ENCODE data around the gene KRT36.

The KRT36 gene

DNA sequence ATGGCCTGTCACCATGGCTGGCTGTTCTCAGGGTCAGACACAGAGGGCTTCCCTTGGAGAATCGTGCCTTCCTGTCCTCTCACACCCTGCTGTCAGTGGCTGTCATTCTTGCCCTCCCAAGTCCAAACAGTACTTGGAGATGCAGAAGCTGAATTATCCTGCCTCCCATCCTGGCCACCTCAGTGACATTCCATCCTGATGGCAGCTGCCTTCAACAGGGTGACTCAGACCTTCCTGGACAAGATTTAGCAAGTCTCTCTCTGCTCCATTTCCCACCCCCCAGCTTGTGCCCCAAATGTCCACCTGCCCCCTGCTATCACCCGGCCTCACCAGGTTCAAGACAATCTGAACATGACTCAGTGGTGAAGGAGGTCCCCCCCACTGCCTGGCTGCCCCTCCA lies 4.8 kb upstream of the KRT36 start:
- H2BK120ac ChIP-seq (ENCODE audit: low read depth, low read length), result no peak overlapping the region

DNA sequence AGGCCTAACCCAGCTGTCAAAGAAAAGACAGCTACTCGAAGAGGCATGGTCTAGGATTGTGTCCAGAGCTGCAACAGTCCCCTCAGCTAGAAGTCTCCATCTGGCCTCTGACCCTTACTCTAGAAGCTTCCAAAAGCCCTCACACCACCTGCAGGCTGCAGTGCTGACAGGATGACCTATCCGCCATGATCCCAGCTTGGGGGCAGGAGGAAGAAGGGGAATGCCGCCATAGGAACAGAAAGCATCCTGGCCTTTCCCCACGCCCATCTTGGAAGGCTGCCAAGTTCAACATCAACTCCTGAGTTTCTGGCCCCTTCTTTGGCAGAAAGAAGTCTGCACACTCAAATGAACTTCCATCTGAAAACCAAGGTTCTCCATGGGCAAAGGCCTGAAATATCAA lies 3.1 kb upstream of the KRT36 start:
- H3K27me3 ChIP-seq (ENCODE audit: insufficient read depth, low read length, poor library complexity), result no peaks in the 10 kb centered on the region
- DNase-seq, result no peak
- no CpG with 5 or more reads among the region's 4 CpGs for WGBS (ENCODE audit: extremely low coverage, insufficient coverage, low lambda C conversion rate)
- no peaks in the 10 kb centered on the region for H3K79me1 ChIP-seq (ENCODE audit: low read length)
- no peak overlapping the region for H3K18ac ChIP-seq (ENCODE audit: low read length)
- no peak overlapping the region for H2AK5ac ChIP-seq (ENCODE audit: low read length)
- no peak overlapping the region for H3K56ac ChIP-seq (ENCODE audit: low read length)
- no peak overlapping the region for H3K9ac ChIP-seq (ENCODE audit: low read length)
- H2BK120ac ChIP-seq (ENCODE audit: low read depth, low read length), result no peak overlapping the region
- H3K27ac ChIP-seq (ENCODE audit: low read depth, low read length), result no peak overlapping the region
- no peaks in the 10 kb centered on the region for H3K36me3 ChIP-seq (ENCODE audit: control insufficient read depth, insufficient read depth, low read length)
- H4K8ac ChIP-seq (ENCODE audit: low read depth, low read length), result no peak overlapping the region
- peaks cover 5% of the 10 kb centered on the region for H3K4me1 ChIP-seq (ENCODE audit: control insufficient read depth, low read depth, low read length)
- no peak overlapping the region for H2BK15ac ChIP-seq (replicated peaks; ENCODE audit: low read depth)
- H4K5ac ChIP-seq (ENCODE audit: low read length), result no peak overlapping the region
- no peak overlapping the region for H3K4me2 ChIP-seq (ENCODE audit: low read length)
- H3K4me3 ChIP-seq (ENCODE audit: low read length), result no peak overlapping the region
- no peak overlapping the region for H2BK5ac ChIP-seq (ENCODE audit: low read length)
- no peak overlapping the region for H3K4ac ChIP-seq (ENCODE audit: low read depth, low read length)
- H3K23ac ChIP-seq (ENCODE audit: low read length), result no peak overlapping the region
- no peaks in the 10 kb centered on the region for H3K79me2 ChIP-seq (ENCODE audit: control insufficient read depth, insufficient read depth, low read length)

More for the DNA sequence above, 4.8 kb upstream of the KRT36 start:
- peak; percentile 47 for DNase-seq
- Histone ChIP-seq H3K4me3 (ENCODE audit: low read length) (no peak overlapping the region), H3K27ac (ENCODE audit: low read depth, low read length) (no peak overlapping the region), H3K36me3 (ENCODE audit: control insufficient read depth, insufficient read depth, low read length) (no peaks in the 10 kb centered on the region), H3K79me1 (ENCODE audit: low read length) (no peaks in the 10 kb centered on the region), H3K18ac (ENCODE audit: low read length) (no peak overlapping the region), H3K9ac (ENCODE audit: low read length) (no peak overlapping the region), H3K4ac (ENCODE audit: low read depth, low read length) (no peak overlapping the region), H3K79me2 (ENCODE audit: control insufficient read depth, insufficient read depth, low read length) (no peaks in the 10 kb centered on the region), H3K4me2 (ENCODE audit: low read length) (no peak overlapping the region), H2BK5ac (ENCODE audit: low read length) (no peak overlapping the region), H3K4me1 (ENCODE audit: control insufficient read depth, low read depth, low read length) (peaks cover 5% of the 10 kb centered on the region), H2AK5ac (ENCODE audit: low read length) (no peak overlapping the region), H4K8ac (ENCODE audit: low read depth, low read length) (no peak overlapping the region), H3K27me3 (ENCODE audit: insufficient read depth, low read length, poor library complexity) (no peaks in the 10 kb centered on the region), H3K23ac (ENCODE audit: low read length) (no peak overlapping the region), H3K56ac (ENCODE audit: low read length) (peak overlapping the region; percentile 25), H4K5ac (ENCODE audit: low read length) (no peak overlapping the region), H2BK15ac (replicated peaks; ENCODE audit: low read depth) (no peak overlapping the region)
- whole genome bisulfite sequencing (ENCODE audit: extremely low coverage, insufficient coverage, low lambda C conversion rate), result no CpG with 5 or more reads among the region's 2 CpGs

DNA sequence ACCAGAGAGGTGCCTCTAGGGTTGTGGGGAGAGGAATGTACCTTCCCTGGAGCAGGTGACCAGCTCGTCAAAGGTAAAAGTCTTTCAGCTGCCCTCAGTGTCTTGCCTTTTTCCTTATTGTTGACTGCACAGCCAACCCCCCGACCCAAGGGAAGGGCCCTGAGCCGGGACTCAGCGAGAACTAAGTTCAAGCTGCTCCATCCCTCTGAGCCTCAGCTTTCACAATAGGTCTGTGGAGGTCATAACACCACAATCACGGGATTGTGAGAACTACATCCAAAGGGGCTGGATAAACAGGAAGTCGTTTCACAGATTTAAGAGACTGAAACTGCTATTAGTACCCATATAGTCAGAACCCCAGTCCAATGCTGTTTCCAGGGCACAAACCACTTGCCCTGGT lies 2.6 kb upstream of the KRT36 start:
- no peak overlapping the region for H3K4me3 ChIP-seq (ENCODE audit: low read length)
- peaks cover 5% of the 10 kb centered on the region for H3K4me1 ChIP-seq (ENCODE audit: control insufficient read depth, low read depth, low read length)
- no peak overlapping the region for H2BK120ac ChIP-seq (ENCODE audit: low read depth, low read length)
- H3K79me2 ChIP-seq (ENCODE audit: control insufficient read depth, insufficient read depth, low read length), result no peaks in the 10 kb centered on the region
- no peak overlapping the region for H3K18ac ChIP-seq (ENCODE audit: low read length)
- H3K56ac ChIP-seq (ENCODE audit: low read length), result no peak overlapping the region
- no peaks in the 10 kb centered on the region for H3K36me3 ChIP-seq (ENCODE audit: control insufficient read depth, insufficient read depth, low read length)
- H3K4ac ChIP-seq (ENCODE audit: low read depth, low read length), result no peak overlapping the region
- H3K4me2 ChIP-seq (ENCODE audit: low read length), result no peak overlapping the region
- H3K79me1 ChIP-seq (ENCODE audit: low read length), result no peaks in the 10 kb centered on the region
- no peak overlapping the region for H3K27ac ChIP-seq (ENCODE audit: low read depth, low read length)
- no peaks in the 10 kb centered on the region for H3K27me3 ChIP-seq (ENCODE audit: insufficient read depth, low read length, poor library complexity)
- H2AK5ac ChIP-seq (ENCODE audit: low read length), result no peak overlapping the region
- H3K23ac ChIP-seq (ENCODE audit: low read length), result no peak overlapping the region
- no peak overlapping the region for H3K9ac ChIP-seq (ENCODE audit: low read length)
- H4K8ac ChIP-seq (ENCODE audit: low read depth, low read length), result no peak overlapping the region
- no peak overlapping the region for H2BK15ac ChIP-seq (replicated peaks; ENCODE audit: low read depth)
- H2BK5ac ChIP-seq (ENCODE audit: low read length), result no peak overlapping the region
- no peak for DNase-seq
- no CpG with 5 or more reads among the region's 6 CpGs for WGBS (ENCODE audit: extremely low coverage, insufficient coverage, low lambda C conversion rate)
- no peak overlapping the region for H4K5ac ChIP-seq (ENCODE audit: low read length)

DNA sequence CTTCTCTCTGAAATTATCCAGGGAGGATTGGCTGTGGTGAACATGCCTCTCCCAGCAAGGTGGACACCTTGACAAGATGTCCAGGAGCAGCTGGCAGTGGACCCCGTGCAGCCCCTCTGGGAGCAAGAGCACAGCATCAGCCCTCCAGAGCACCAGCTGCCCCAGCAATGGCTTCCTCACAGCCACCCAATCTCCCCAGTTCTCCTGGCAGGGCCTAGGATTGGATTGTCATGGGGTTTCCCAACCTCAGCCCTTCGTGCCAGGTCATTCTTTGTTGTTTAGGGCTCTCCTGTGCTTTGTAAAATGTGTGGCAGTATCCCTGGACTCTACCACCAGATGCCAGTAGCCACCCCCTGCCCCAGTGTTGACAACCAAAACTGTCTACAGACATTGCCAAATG lies 1.8 kb upstream of the KRT36 start:
- Histone ChIP-seq H3K36me3 (ENCODE audit: control insufficient read depth, insufficient read depth, low read length) (no peaks in the 10 kb centered on the region), H2BK5ac (ENCODE audit: low read length) (no peak overlapping the region), H3K27me3 (ENCODE audit: insufficient read depth, low read length, poor library complexity) (no peaks in the 10 kb centered on the region), H4K8ac (ENCODE audit: low read depth, low read length) (no peak overlapping the region), H3K4me3 (ENCODE audit: low read length) (no peak overlapping the region), H3K4me1 (ENCODE audit: control insufficient read depth, low read depth, low read length) (peaks cover 3% of the 10 kb centered on the region), H3K23ac (ENCODE audit: low read length) (no peak overlapping the region), H4K5ac (ENCODE audit: low read length) (no peak overlapping the region), H2BK120ac (ENCODE audit: low read depth, low read length) (no peak overlapping the region), H3K79me2 (ENCODE audit: control insufficient read depth, insufficient read depth, low read length) (no peaks in the 10 kb centered on the region), H3K9ac (ENCODE audit: low read length) (no peak overlapping the region), H2AK5ac (ENCODE audit: low read length) (no peak overlapping the region), H3K4me2 (ENCODE audit: low read length) (no peak overlapping the region), H3K27ac (ENCODE audit: low read depth, low read length) (no peak overlapping the region), H2BK15ac (replicated peaks; ENCODE audit: low read depth) (no peak overlapping the region), H3K79me1 (ENCODE audit: low read length) (no peaks in the 10 kb centered on the region), H3K56ac (ENCODE audit: low read length) (no peak overlapping the region), H3K4ac (ENCODE audit: low read depth, low read length) (no peak overlapping the region), H3K18ac (ENCODE audit: low read length) (no peak overlapping the region)
- no CpG with 5 or more reads among the region's 2 CpGs for WGBS (ENCODE audit: extremely low coverage, insufficient coverage, low lambda C conversion rate)
- DNase-seq, result no peak

DNA sequence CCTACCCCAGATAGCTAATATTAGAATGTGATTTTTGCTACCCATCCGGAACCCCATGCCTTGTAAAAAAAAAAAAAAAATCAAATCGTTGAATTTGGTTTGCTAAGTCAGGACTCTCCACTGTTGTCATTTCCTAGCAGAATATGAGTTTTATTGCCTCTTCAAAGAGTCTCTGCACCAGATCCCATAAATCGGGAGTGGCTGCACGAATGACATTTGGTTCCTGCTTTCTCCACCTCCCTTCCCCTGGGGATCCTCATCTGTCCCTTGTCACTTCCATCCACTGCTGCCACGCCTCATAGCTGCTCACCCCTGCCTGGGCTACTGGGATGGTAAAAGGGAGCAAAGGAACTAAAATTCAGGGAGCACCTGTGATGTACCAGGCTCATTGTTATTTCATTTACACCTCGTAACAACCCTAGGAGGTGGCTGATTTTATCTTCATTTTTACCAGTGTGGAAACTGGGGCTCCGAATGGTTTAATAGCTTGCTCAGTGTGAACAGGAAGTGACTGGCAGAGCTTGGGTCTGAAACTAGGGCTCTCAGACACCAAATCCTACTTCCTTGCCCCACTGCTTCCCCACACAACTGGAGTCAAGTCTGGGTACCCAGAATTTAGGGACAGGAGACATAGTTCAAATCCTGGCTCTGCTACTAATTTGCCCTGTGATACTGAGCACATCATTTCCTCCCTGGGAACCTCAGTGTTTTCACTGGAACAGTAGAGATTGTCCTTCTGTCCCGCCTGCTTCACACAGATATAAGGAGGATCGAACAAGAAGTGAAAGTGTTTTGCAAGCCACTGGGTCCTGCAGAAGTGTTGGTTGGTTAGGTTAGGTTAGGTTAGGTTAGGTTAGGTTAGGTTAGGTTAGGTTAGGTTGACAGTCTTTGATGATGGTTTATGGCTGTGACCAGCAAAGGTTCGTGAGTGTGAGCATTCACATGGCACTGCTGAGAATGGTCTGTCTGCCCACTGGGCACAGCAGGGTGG lies 585 bp upstream of the KRT36 start:
- H3K27ac ChIP-seq (ENCODE audit: low read depth, low read length), result no peak overlapping the region
- no peaks in the 10 kb centered on the region for H3K36me3 ChIP-seq (ENCODE audit: control insufficient read depth, insufficient read depth, low read length)
- no peak overlapping the region for H3K4ac ChIP-seq (ENCODE audit: low read depth, low read length)
- no peak overlapping the region for H2AK5ac ChIP-seq (ENCODE audit: low read length)
- no peak overlapping the region for H3K23ac ChIP-seq (ENCODE audit: low read length)
- no peak overlapping the region for H2BK120ac ChIP-seq (ENCODE audit: low read depth, low read length)
- no peaks in the 10 kb centered on the region for H3K79me1 ChIP-seq (ENCODE audit: low read length)
- H2BK5ac ChIP-seq (ENCODE audit: low read length), result no peak overlapping the region
- peaks cover 3% of the 10 kb centered on the region for H3K4me1 ChIP-seq (ENCODE audit: control insufficient read depth, low read depth, low read length)
- H3K27me3 ChIP-seq (ENCODE audit: insufficient read depth, low read length, poor library complexity), result no peaks in the 10 kb centered on the region
- H4K5ac ChIP-seq (ENCODE audit: low read length), result no peak overlapping the region
- H3K18ac ChIP-seq (ENCODE audit: low read length), result no peak overlapping the region
- no peak overlapping the region for H3K56ac ChIP-seq (ENCODE audit: low read length)
- no peak overlapping the region for H3K4me3 ChIP-seq (ENCODE audit: low read length)
- no peak for DNase-seq
- no peak overlapping the region for H3K9ac ChIP-seq (ENCODE audit: low read length)
- WGBS (ENCODE audit: extremely low coverage, insufficient coverage, low lambda C conversion rate), result no CpG with 5 or more reads among the region's 10 CpGs
- no peak overlapping the region for H4K8ac ChIP-seq (ENCODE audit: low read depth, low read length)
- no peak overlapping the region for H3K4me2 ChIP-seq (ENCODE audit: low read length)
- no peaks in the 10 kb centered on the region for H3K79me2 ChIP-seq (ENCODE audit: control insufficient read depth, insufficient read depth, low read length)
- no peak overlapping the region for H2BK15ac ChIP-seq (replicated peaks; ENCODE audit: low read depth)
